Epithelial cell of esophagus (primary cell): ENCODE data around the gene LNX2.

ENCODE experiments used
- DNase-seq: peaks from one replicate; pipeline ENCODE4 v3.0.0; 2010; ENCODE audit warnings: low read depth
- H3K4me3 ChIP-seq: 2 replicates; pipeline ENCODE4 v1.5.1; 2011; ENCODE audit warnings: mild to moderate bottlenecking, low read length, control low read depth
- CTCF ChIP-seq: IDR thresholded peaks from 2 replicates; pipeline ENCODE4 v1.5.1; 2011; ENCODE audit warnings: low read depth, mild to moderate bottlenecking, low read length, control low read depth, inconsistent platforms; ENCODE audit not compliant: insufficient read depth; ENCODE audit errors: missing control alignments

Gene LNX2

GRCh38 chr13:27662738-27663470, 42.6 kb upstream of the LNX2 start:
- no peak overlapping the region for H3K4me3 ChIP-seq
- no peak for TF ChIP-seq CTCF
- peak; percentile 59 for DNase-seq

DNA sequence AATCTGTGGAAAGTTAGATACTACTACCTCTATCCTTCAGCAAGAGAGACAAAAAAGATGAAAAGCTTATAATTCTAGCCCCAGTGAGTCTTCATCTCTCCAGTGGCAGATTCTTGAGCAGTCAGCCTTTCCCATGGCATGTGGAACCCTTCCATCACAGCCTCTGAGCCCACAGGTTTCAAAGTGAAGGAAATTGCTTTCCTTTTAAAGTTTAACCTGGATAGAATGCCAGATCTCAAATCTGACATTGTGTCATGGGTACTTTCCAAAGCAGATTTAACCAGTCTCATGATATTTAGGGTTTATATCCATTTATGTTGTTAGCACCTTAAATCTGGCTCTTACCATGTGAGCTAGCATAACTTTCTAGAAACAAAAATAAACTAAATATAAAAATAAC, 40.7 kb upstream of the LNX2 start:
- TF ChIP-seq CTCF = no peak
- no peak overlapping the region for H3K4me3 ChIP-seq
- DNase-seq = no peak

- no peak for TF ChIP-seq CTCF
- no peak for DNase-seq
- no peak overlapping the region for H3K4me3 ChIP-seq
Observed at GRCh38 chr13:27660511-27660910, 40.2 kb upstream of the LNX2 start.

- no peak for TF ChIP-seq CTCF
- H3K4me3 ChIP-seq = no peak overlapping the region
- no peak for DNase-seq
Observed at GRCh38 chr13:27659145-27659865, 39.0 kb upstream of the LNX2 start.

DNA sequence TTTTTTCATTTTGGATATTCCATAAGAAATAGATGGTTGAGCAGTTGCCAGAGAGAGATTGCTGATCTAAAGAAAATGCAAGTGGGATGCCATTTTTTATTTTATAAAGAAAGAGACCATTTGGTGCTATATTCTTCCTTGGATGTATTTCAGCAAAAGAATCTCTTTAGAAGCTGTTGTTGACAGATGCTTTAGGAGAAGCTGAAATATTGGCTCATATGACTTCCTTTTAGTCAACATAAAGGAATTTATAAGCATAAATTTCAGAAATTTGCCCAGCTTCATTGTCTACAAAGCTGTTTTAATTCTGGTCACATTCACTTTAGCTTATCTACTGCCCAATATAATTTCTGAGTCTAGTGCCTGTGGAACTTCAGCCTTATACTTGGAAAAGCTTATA, 38.2 kb upstream of the LNX2 start:
- H3K4me3 ChIP-seq = no peak overlapping the region
- no peak for DNase-seq
- no peak for TF ChIP-seq CTCF

GRCh38 chr13:27657724-27658123, 37.4 kb upstream of the LNX2 start:
- TF ChIP-seq CTCF = no peak
- no peak overlapping the region for H3K4me3 ChIP-seq
- no peak for DNase-seq

DNA sequence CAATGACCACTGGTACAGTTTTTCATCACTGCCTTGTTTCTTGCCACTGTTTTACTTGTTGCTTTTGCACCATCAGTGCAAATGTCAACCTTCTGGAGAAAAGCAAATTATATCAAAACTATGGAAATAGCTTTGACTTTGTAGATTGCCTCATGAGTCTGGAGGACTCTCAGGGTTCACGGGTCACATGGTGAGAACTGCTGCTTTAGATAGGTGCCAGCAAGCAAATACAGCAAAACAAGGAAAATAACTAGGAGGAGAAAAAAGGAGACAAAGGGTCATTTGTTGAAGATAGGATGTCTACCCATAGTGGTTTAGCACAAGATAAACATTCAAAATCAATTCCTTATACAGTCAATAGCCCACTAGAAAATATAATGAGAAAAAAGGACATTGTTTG, 34.5 kb upstream of the LNX2 start:
- no peak for DNase-seq
- TF ChIP-seq CTCF = no peak
- no peak overlapping the region for H3K4me3 ChIP-seq
